GM23338 (cell line): ENCODE results near the gene SH3GL3. TPM values are rescaled to one million over a fixed set of nuclear protein-coding genes. Genes with fewer than 3 reads are reported as not detected.

Source experiments
- ATAC-seq: fragments of 200-7000 bp; cut with Tn5 transposase; 3 replicates; pipeline ENCODE4 v1.9.1; 2020
- DNase-seq: peaks from one replicate; pipeline ENCODE4 v3.0.0-alpha.2; 2015; ENCODE audit warnings: low spot score
- H2AFZ ChIP-seq: fragments of 200-600 bp; sonication (generic); 2 replicates; pipeline ENCODE4 v1.8.0; 2016; ENCODE audit warnings: antibody characterized with exemption, mild to moderate bottlenecking, moderate library complexity
- H3F3A ChIP-seq: fragments of 200-600 bp; sonication (generic); replicated peaks from 2 replicates; pipeline ENCODE4 v1.8.0; 2017; ENCODE audit warnings: antibody characterized with exemption, mixed run types, low read depth
- H3K27ac ChIP-seq: fragments of 200-600 bp; sonication (generic); 2 replicates; pipeline ENCODE4 v1.6.1; 2016; ENCODE audit warnings: low read depth
- H3K27me3 ChIP-seq: fragments of 200-600 bp; sonication (generic); 2 replicates; pipeline ENCODE4 v1.8.0; 2016; ENCODE audit warnings: mild to moderate bottlenecking, mixed run types, moderate library complexity; ENCODE audit not compliant: insufficient read depth
- H3K36me3 ChIP-seq: fragments of 200-600 bp; sonication (generic); 2 replicates; pipeline ENCODE4 v1.8.0; 2016; ENCODE audit warnings: mild to moderate bottlenecking; ENCODE audit not compliant: insufficient read depth
- H3K4me1 ChIP-seq: fragments of 200-600 bp; sonication (generic); 2 replicates; pipeline ENCODE4 v1.8.0; 2016; ENCODE audit warnings: mild to moderate bottlenecking, moderate library complexity; ENCODE audit not compliant: insufficient read depth
- H3K4me2 ChIP-seq: fragments of 200-600 bp; sonication (generic); 2 replicates; pipeline ENCODE4 v1.7.1; 2017; ENCODE audit warnings: mixed run types
- H3K4me3 ChIP-seq: fragments of 200-600 bp; sonication (generic); 2 replicates; pipeline ENCODE4 v1.6.1; 2016; ENCODE audit warnings: mixed run types
- H3K79me2 ChIP-seq: fragments of 200-600 bp; sonication (generic); replicated peaks from 2 replicates; pipeline ENCODE4 v1.8.0; 2017; ENCODE audit warnings: mild to moderate bottlenecking; ENCODE audit not compliant: insufficient read depth
- H3K9me2 ChIP-seq: fragments of 200-600 bp; sonication (generic); 2 replicates; pipeline ENCODE4 v1.8.0; 2017; ENCODE audit not compliant: insufficient read depth
- H4K20me1 ChIP-seq: fragments of 200-600 bp; sonication (generic); replicated peaks from 2 replicates; pipeline ENCODE4 v1.8.0; 2017; ENCODE audit warnings: mild to moderate bottlenecking; ENCODE audit not compliant: insufficient read depth
- H3K27ac Mint-ChIP-seq: 2 replicates; pipeline ENCODE4 v1.8.0; 2020; ENCODE audit warnings: inconsistent platforms, mild to moderate bottlenecking, moderate library complexity, mixed read lengths
- H3K27me3 Mint-ChIP-seq: 3 replicates; pipeline ENCODE4 v1.8.0; 2022; ENCODE audit warnings: low read depth, mild to moderate bottlenecking, moderate library complexity, mixed read lengths, inconsistent platforms; ENCODE audit not compliant: insufficient read depth, poor library complexity
- H3K36me3 Mint-ChIP-seq: 3 replicates; pipeline ENCODE4 v1.8.0; 2021; ENCODE audit warnings: low read depth, mild to moderate bottlenecking, inconsistent platforms, moderate library complexity, mixed read lengths
- H3K4me1 Mint-ChIP-seq: 3 replicates; pipeline ENCODE4 v1.8.0; 2020; ENCODE audit warnings: mild to moderate bottlenecking, inconsistent platforms, mixed read lengths
- H3K4me3 Mint-ChIP-seq: 3 replicates; pipeline ENCODE4 v1.8.0; 2021; ENCODE audit warnings: moderate library complexity, mild to moderate bottlenecking, inconsistent platforms, mixed read lengths
- H3K9me3 Mint-ChIP-seq: 3 replicates; pipeline ENCODE4 v1.8.0; 2020; ENCODE audit warnings: moderate library complexity, mild to moderate bottlenecking, inconsistent platforms, mixed read lengths
- CREB1 ChIP-seq: fragments of 250-450 bp; sonication (Bioruptor Pico); IDR thresholded peaks from 2 replicates; pipeline ENCODE4 v1.5.0; 2020; ENCODE audit warnings: low read depth, mild to moderate bottlenecking, moderate library complexity
- ETS1 ChIP-seq: IDR thresholded peaks from 2 replicates; pipeline ENCODE4 v1.6.1; 2016; ENCODE audit warnings: antibody characterized with exemption
- EZH2 ChIP-seq: fragments of 200-600 bp; sonication (generic); IDR thresholded peaks from one replicate; pipeline ENCODE4 v1.8.0; 2017; ENCODE audit warnings: antibody characterized with exemption, mild to moderate bottlenecking, low read depth; ENCODE audit not compliant: unreplicated experiment
- EZH2phosphoT487 ChIP-seq: fragments of 200-600 bp; sonication (generic); IDR thresholded peaks from one replicate; pipeline ENCODE4 v1.8.1; 2018; ENCODE audit warnings: antibody characterized with exemption; ENCODE audit not compliant: unreplicated experiment
- JUNB ChIP-seq: IDR thresholded peaks from one replicate; pipeline ENCODE4 v1.6.1; 2016; ENCODE audit warnings: antibody characterized with exemption; ENCODE audit not compliant: unreplicated experiment
- POLR2AphosphoS5 ChIP-seq: IDR thresholded peaks from 2 replicates; pipeline ENCODE4 v1.6.1; 2016; ENCODE audit warnings: antibody characterized with exemption, low read depth
- REST ChIP-seq: IDR thresholded peaks from one replicate; pipeline ENCODE4 v1.6.1; 2018; ENCODE audit warnings: antibody characterized with exemption; ENCODE audit not compliant: unreplicated experiment
- STAT1 ChIP-seq: IDR thresholded peaks from one replicate; pipeline ENCODE4 v1.6.1; 2016; ENCODE audit warnings: antibody characterized with exemption; ENCODE audit not compliant: unreplicated experiment
- ZNF114 ChIP-seq: fragments of 250-450 bp; sonication (Bioruptor Pico); IDR thresholded peaks from 2 replicates; pipeline ENCODE4 v1.5.0; 2020; ENCODE audit warnings: mild to moderate bottlenecking, moderate library complexity
- ZNF331 ChIP-seq: fragments of 250-450 bp; sonication (Bioruptor Pico); IDR thresholded peaks from 2 replicates; pipeline ENCODE4 v1.5.0; 2020; ENCODE audit warnings: low read depth, mild to moderate bottlenecking, moderate library complexity
- ZNF462 ChIP-seq: fragments of 250-450 bp; sonication (Bioruptor Pico); IDR thresholded peaks from 2 replicates; pipeline ENCODE4 v1.5.0; 2020; ENCODE audit warnings: mild to moderate bottlenecking, moderate library complexity
- polyA plus RNA-seq: library from polyadenylated mRNA; unstranded; fragments of >200 nt; fragmentation: Nextera tagmentation; extraction: Ambion mirVana; gene quantifications from 2 replicates; pipeline ENCODE4 v1.2.1, GENCODE V29; 2016
- total RNA-seq: library from RNA; depleted of rRNA; stranded (reverse); fragments of >200 nt; shearing (Covaris generic); gene quantifications from 2 replicates; pipeline ENCODE4 v1.2.3, GENCODE V29; 2014
- TF ChIP-seq, protein P1 (sequence below), 2 experiments: fragments of 200-600 bp in 1 of 2; sonication (generic) in 1 of 2; conservative IDR thresholded peaks; 2 replicates each; pipeline versions ENCODE4 v1.5.1 to v1.6.1; 2016 to 2017; ENCODE audit warnings: antibody characterized with exemption in 2 of 2, low read depth in 2 of 2, mild to moderate bottlenecking in 2 of 2, moderate library complexity in 1 of 2

SH3GL3 gene
- total and polyA plus RNA-seq, 2 experiments from 2014 or later, result 15.9 to 21.1 TPM

DNA sequence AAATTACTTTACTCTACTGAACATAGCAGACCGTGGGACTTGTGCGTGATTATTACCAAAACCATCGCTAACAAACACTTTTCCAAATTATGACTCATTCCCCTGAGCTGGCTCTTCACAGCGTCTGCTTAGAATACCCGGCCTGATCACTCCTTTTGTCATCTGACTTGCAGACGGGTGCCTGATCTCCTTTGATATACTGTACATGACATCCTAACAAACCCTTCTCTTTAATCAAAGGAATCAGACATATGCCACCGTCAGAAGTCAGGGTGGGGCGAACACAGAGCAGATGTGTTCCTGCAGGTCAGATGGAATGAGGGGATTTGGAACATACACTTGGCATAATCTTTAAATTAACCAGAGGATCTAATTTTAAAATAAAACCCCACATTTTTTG lies 48.5 kb upstream of the SH3GL3 start (continued):
- TF ChIP-seq, protein P1, sequence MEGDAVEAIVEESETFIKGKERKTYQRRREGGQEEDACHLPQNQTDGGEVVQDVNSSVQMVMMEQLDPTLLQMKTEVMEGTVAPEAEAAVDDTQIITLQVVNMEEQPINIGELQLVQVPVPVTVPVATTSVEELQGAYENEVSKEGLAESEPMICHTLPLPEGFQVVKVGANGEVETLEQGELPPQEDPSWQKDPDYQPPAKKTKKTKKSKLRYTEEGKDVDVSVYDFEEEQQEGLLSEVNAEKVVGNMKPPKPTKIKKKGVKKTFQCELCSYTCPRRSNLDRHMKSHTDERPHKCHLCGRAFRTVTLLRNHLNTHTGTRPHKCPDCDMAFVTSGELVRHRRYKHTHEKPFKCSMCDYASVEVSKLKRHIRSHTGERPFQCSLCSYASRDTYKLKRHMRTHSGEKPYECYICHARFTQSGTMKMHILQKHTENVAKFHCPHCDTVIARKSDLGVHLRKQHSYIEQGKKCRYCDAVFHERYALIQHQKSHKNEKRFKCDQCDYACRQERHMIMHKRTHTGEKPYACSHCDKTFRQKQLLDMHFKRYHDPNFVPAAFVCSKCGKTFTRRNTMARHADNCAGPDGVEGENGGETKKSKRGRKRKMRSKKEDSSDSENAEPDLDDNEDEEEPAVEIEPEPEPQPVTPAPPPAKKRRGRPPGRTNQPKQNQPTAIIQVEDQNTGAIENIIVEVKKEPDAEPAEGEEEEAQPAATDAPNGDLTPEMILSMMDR (conservative IDR thresholded peaks at IDR 0.05; ENCODE audit: low read depth in 2 of 2), result no peak
- TF ChIP-seq ZNF114 (CRISPR knock-in tag) (no peak), ZNF462 (CRISPR knock-in tag) (no peak)

DNA sequence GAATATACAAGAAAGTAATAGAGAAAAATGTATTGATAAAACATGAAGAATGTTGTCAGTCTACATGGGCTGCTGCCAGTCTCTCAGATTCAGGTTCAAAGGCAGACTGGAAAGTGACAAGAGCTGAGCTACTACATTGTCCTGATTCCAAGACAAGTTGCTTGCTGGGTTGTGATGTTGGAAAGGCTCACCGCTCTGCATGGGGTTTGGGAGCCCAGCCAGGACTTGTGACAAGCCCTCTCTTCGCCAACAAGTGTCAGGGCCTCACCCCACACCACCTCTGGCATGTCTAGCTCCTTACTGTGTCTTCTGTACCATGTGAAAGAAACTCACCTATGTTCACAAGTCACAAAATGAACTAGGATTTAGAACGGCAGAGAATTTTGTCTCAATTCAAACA lies 43.0 kb upstream of the SH3GL3 start:
- Mint-ChIP-seq H3K4me1 (no peaks in the 10 kb centered on the region), H3K36me3 (no peaks in the 10 kb centered on the region), H3K4me3 (no peak overlapping the region), H3K27me3 (peaks cover 9% of the 10 kb centered on the region), H3K27ac (no peak overlapping the region), H3K9me3 (no peaks in the 10 kb centered on the region)
- Histone ChIP-seq H3K4me1 (no peaks in the 10 kb centered on the region), H3K27ac (no peak overlapping the region), H3K4me2 (no peak overlapping the region), H3K27me3 (no peaks in the 10 kb centered on the region), H3K36me3 (no peaks in the 10 kb centered on the region), H3F3A (no peaks in the 10 kb centered on the region), H3K9me2 (no peaks in the 10 kb centered on the region), H3K79me2 (no peaks in the 10 kb centered on the region), H3K4me3 (no peak overlapping the region), H4K20me1 (no peaks in the 10 kb centered on the region), H2AFZ (peak overlapping the region; percentile 52; the same call in 1 of the 2 replicates)
- ATAC-seq (no peak), DNase-seq (no peak)
- no peak for TF ChIP-seq EZH2phosphoT487
- TF ChIP-seq STAT1, result no peak
- no peak for TF ChIP-seq JUNB
- no peak for TF ChIP-seq REST
- TF ChIP-seq CREB1 (CRISPR knock-in tag), result no peak
- TF ChIP-seq ETS1, result no peak
- no peak for TF ChIP-seq EZH2
- no peak for TF ChIP-seq ZNF331 (CRISPR knock-in tag)
- no peak for TF ChIP-seq POLR2AphosphoS5
